Measurements from ENCODE around the gene EVI5L. TPM values are rescaled to one million over a fixed set of nuclear protein-coding genes. Genes with fewer than 3 reads are reported as not detected.

Gene EVI5L
- total and polyA plus RNA-seq, 2 donors (not counting 3 experiments of a cell fraction or from before 2014, with no cell fraction given), result 11.9 to 13.5 TPM

GRCh38 chr19:7839476-7839875, 9.5 kb downstream of the EVI5L start:
- POLR2A ChIA-PET, result no interaction called here
- Histone ChIP-seq H3K4me2 (ENCODE audit: insufficient read depth, low read length) (no peak overlapping the region), H3K4me3 (replicated peaks in 1 of 3; ENCODE audit: insufficient read depth in 1 of 3, low read depth in 1 of 3, low read length in 3 of 3) (no peak overlapping the region), H3K4me1 (ENCODE audit: control insufficient read depth, extremely low read depth, insufficient read depth, low read length) (no peaks in the 10 kb centered on the region), H3K79me2 (ENCODE audit: control insufficient read depth, insufficient read depth, low read length) (no peaks in the 10 kb centered on the region), H3K9ac (replicated peaks; ENCODE audit: extremely low read depth, insufficient read depth, low read length) (no peak overlapping the region), H3K27me3 (ENCODE audit: control insufficient read depth in 2 of 2, insufficient read depth in 2 of 2, low read length in 2 of 2) (no peaks in the 10 kb centered on the region), H3K27ac (ENCODE audit: insufficient read depth, low read depth, low read length) (no peak overlapping the region), H3K36me3 (ENCODE audit: control insufficient read depth in 2 of 2, extremely low read depth in 1 of 2, insufficient read depth in 2 of 2, low read length in 2 of 2) (no peaks in the 10 kb centered on the region), H2AFZ (ENCODE audit: low read depth, low read length) (no peak overlapping the region), H3K9me3 (replicated peaks; ENCODE audit: control insufficient read depth, insufficient read depth, low read length) (no peaks in the 10 kb centered on the region), H3K9me1 (replicated peaks; ENCODE audit: control insufficient read depth, extremely low read depth, insufficient read depth, low read length) (no peaks in the 10 kb centered on the region), H4K20me1 (replicated peaks; ENCODE audit: control insufficient read depth, extremely low read depth, insufficient read depth, low read length) (no peaks in the 10 kb centered on the region)
- no peak for TF ChIP-seq EZH2 (IDR thresholded peaks at IDR 0.05; ENCODE audit: borderline replicate concordance, low read depth, low read length, severe bottlenecking)
- TF ChIP-seq CTCF (IDR thresholded peaks at IDR 0.05; ENCODE audit: extremely low read depth in 1 of 2, insufficient read depth in 1 of 2, low read depth in 1 of 2, low read length in 2 of 2), result no peak
- no peak for TF ChIP-seq MAX (IDR thresholded peaks at IDR 0.05; ENCODE audit: insufficient read depth, insufficient read length)
- TF ChIP-seq POLR2AphosphoS5 (IDR thresholded peaks at IDR 0.05; ENCODE audit: insufficient read depth, low read depth, low read length), result no peak
- no peak for TF ChIP-seq POLR2A (IDR thresholded peaks at IDR 0.05; ENCODE audit: low read depth, low read length)
- TF ChIP-seq GATA2 (IDR thresholded peaks at IDR 0.05; ENCODE audit: insufficient read depth, insufficient read length, low read depth, low read length), result no peak
- no peak for TF ChIP-seq JUN (IDR thresholded peaks at IDR 0.05; ENCODE audit: borderline replicate concordance, insufficient read depth, insufficient read length, low read depth)
- TF ChIP-seq MYC (IDR thresholded peaks at IDR 0.05; ENCODE audit: low read depth, low read length), result no peak
- FAIRE-seq (no peak), DNase-seq (ENCODE audit: low read depth, low spot score) (no peak)
- CTCF ChIA-PET, result no interaction called here
- no TSS peak for BruUV-seq (replicated peaks)
- intact Hi-C loops (cut with micrococcal nuclease) (no loop called here), dilution Hi-C loops (cut with MboI; ENCODE audit: extremely low pct_ligation_motif_present, low sequenced_read_pairs) (no loop called here)

Measured in endothelial cell of umbilical vein (primary cell).